ENCODE measurements around the gene STT3A. TPM values are rescaled to one million over a fixed set of nuclear protein-coding genes. Genes with fewer than 3 reads are reported as not detected.

Gene STT3A
- total RNA-seq, 1 experiment from 2014 or later = 87.2 TPM

GRCh38 chr11:125585487-125585886, 7.2 kb upstream of the STT3A start:
- DNase-seq (ENCODE audit: low spot score) = no peak
- in situ Hi-C loops (cut with HindIII; ENCODE audit: low sequenced_read_pairs) = no loop called here

GRCh38 chr11:125586623-125587022, 6.0 kb upstream of the STT3A start:
- in situ Hi-C loops (cut with HindIII; ENCODE audit: low sequenced_read_pairs) = no loop called here
- no peak for DNase-seq (ENCODE audit: low spot score)

- DNase-seq (ENCODE audit: low spot score) = no peak
- in situ Hi-C loops (cut with HindIII; ENCODE audit: low sequenced_read_pairs) = no loop called here
These were observed 5.2 kb upstream of the STT3A start for GRCh38 chr11:125587480-125587879.

GRCh38 chr11:125588505-125588904, 4.1 kb upstream of the STT3A start:
- no peak for DNase-seq (ENCODE audit: low spot score)

GRCh38 chr11:125591649-125592304, 875 bp upstream of the STT3A start:
- no peak for DNase-seq (ENCODE audit: low spot score)
- in situ Hi-C loops (cut with HindIII; ENCODE audit: low sequenced_read_pairs) = no loop called here

More at GRCh38 chr11:125588505-125588904, 4.1 kb upstream of the STT3A start:
- in situ Hi-C loops (cut with HindIII; ENCODE audit: low sequenced_read_pairs) = no loop called here

GRCh38 chr11:125593114-125593820, 615 bp downstream of the STT3A start:
- in situ Hi-C loops (cut with HindIII; ENCODE audit: low sequenced_read_pairs) = no loop called here
- no peak for DNase-seq (ENCODE audit: low spot score)

- DNase-seq (ENCODE audit: low spot score) = no peak
- in situ Hi-C loops (cut with HindIII; ENCODE audit: low sequenced_read_pairs) = no loop called here
These were observed 2.3 kb downstream of the STT3A start for GRCh38 chr11:125594958-125595357.

GRCh38 chr11:125600663-125601062, 8.0 kb downstream of the STT3A start:
- no peak for DNase-seq (ENCODE audit: low spot score)

GRCh38 chr11:125603207-125603606, 10.6 kb downstream of the STT3A start:
- DNase-seq (ENCODE audit: low spot score) = no peak
- in situ Hi-C loops (cut with HindIII; ENCODE audit: low sequenced_read_pairs) = no loop called here

More at GRCh38 chr11:125600663-125601062, 8.0 kb downstream of the STT3A start:
- in situ Hi-C loops (cut with HindIII; ENCODE audit: low sequenced_read_pairs) = no loop called here

- DNase-seq (ENCODE audit: low spot score) = no peak
These were observed 12.8 kb downstream of the STT3A start for GRCh38 chr11:125605417-125605816.

GRCh38 chr11:125609545-125609944, 16.9 kb downstream of the STT3A start:
- in situ Hi-C loops (cut with HindIII; ENCODE audit: low sequenced_read_pairs) = no loop called here

More at GRCh38 chr11:125605417-125605816, 12.8 kb downstream of the STT3A start:
- in situ Hi-C loops (cut with HindIII; ENCODE audit: low sequenced_read_pairs) = no loop called here

GRCh38 chr11:125618383-125618782, 25.7 kb downstream of the STT3A start:
- in situ Hi-C loops (cut with HindIII; ENCODE audit: low sequenced_read_pairs) = no loop called here
- DNase-seq (ENCODE audit: low spot score) = no peak

More at GRCh38 chr11:125609545-125609944, 16.9 kb downstream of the STT3A start:
- no peak for DNase-seq (ENCODE audit: low spot score)

GRCh38 chr11:125621995-125622394, 29.3 kb downstream of the STT3A start:
- DNase-seq (ENCODE audit: low spot score) = no peak
- in situ Hi-C loops (cut with HindIII; ENCODE audit: low sequenced_read_pairs) = no loop called here

GRCh38 chr11:125623064-125623463, 30.4 kb downstream of the STT3A start:
- no peak for DNase-seq (ENCODE audit: low spot score)
- in situ Hi-C loops (cut with HindIII; ENCODE audit: low sequenced_read_pairs) = no loop called here

- no peak for DNase-seq (ENCODE audit: low spot score)
- in situ Hi-C loops (cut with HindIII; ENCODE audit: low sequenced_read_pairs) = no loop called here
These were observed 32.1 kb downstream of the STT3A start, which contains the start of gene CHEK1 for GRCh38 chr11:125624756-125625213. CHEK1 (plus strand) TSS chr11:125625163; CDS start chr11:125626769, 1,606 bp downstream.

GRCh38 chr11:125625225-125625629, 32.6 kb downstream of the STT3A start:
- DNase-seq (ENCODE audit: low spot score) = no peak
- in situ Hi-C loops (cut with HindIII; ENCODE audit: low sequenced_read_pairs) = no loop called here

GRCh38 chr11:125625630-125626287, 33.1 kb downstream of the STT3A start:
- in situ Hi-C loops (cut with HindIII; ENCODE audit: low sequenced_read_pairs) = no loop called here
- peak; percentile 89 for DNase-seq (ENCODE audit: low spot score)

- DNase-seq (ENCODE audit: low spot score) = no peak
- in situ Hi-C loops (cut with HindIII; ENCODE audit: low sequenced_read_pairs) = no loop called here
These were observed 33.8 kb downstream of the STT3A start for GRCh38 chr11:125626288-125626950.

- in situ Hi-C loops (cut with HindIII; ENCODE audit: low sequenced_read_pairs) = no loop called here
- no peak for DNase-seq (ENCODE audit: low spot score)
These were observed 34.7 kb downstream of the STT3A start for GRCh38 chr11:125627236-125627910.
